Neural cell (in vitro differentiated cells): ENCODE measurements around the gene C3orf38. TPM values are rescaled to one million over a fixed set of nuclear protein-coding genes. Genes with fewer than 3 reads are reported as not detected.
A peak's percentile ranks its signal among the peaks of the same experiment; 100 is the strongest.

ENCODE experiments used
- H2AFZ ChIP-seq: fragments of 200-600, 300-800 bp; sonication (generic), shearing (Covaris generic); 2 replicates; pipeline ENCODE4 v1.6.0; 2014; ENCODE audit warnings: low read depth, mild to moderate bottlenecking, antibody characterized with exemption, low read length, moderate library complexity
- H3F3A ChIP-seq: fragments of 200-600 bp; shearing (Covaris generic); 2 replicates; pipeline ENCODE4 v1.6.1; 2016; ENCODE audit warnings: mild to moderate bottlenecking, moderate library complexity, mixed read lengths, antibody characterized with exemption, low read length; ENCODE audit not compliant: insufficient read depth, poor library complexity, severe bottlenecking
- H3K27ac ChIP-seq: fragments of 200-600, 300-800 bp; sonication (generic), shearing (Covaris generic); 2 replicates; pipeline ENCODE4 v1.5.1; 2014; ENCODE audit warnings: mild to moderate bottlenecking, low read length, moderate library complexity
- H3K27me3 ChIP-seq: fragments of 300-800, 200-600 bp; sonication (generic), shearing (Covaris generic); 2 replicates; pipeline ENCODE4 v1.6.0; 2014; ENCODE audit warnings: mild to moderate bottlenecking, low read depth, low read length, moderate library complexity; ENCODE audit not compliant: insufficient read depth
- H3K36me3 ChIP-seq: fragments of 300-800, 200-600 bp; sonication (generic), shearing (Covaris generic); 2 replicates; pipeline ENCODE4 v1.5.1; 2014; ENCODE audit warnings: mild to moderate bottlenecking, antibody characterized with exemption, low read length, moderate library complexity; ENCODE audit not compliant: insufficient read depth
- H3K4me2 ChIP-seq: fragments of 300-800, 200-600 bp; sonication (generic), shearing (Covaris generic); 2 replicates; pipeline ENCODE4 v1.6.0; 2014; ENCODE audit warnings: mild to moderate bottlenecking, low read length
- H3K4me3 ChIP-seq: fragments of 300-800, 200-600 bp; sonication (generic), shearing (Covaris generic); 2 replicates; pipeline ENCODE4 v1.5.1; 2014; ENCODE audit warnings: mild to moderate bottlenecking, low read length, moderate library complexity
- H3K79me2 ChIP-seq: fragments of 200-600 bp; shearing (Covaris generic); replicated peaks from 2 replicates; pipeline ENCODE4 v1.6.0; 2014; ENCODE audit warnings: mild to moderate bottlenecking, low read length, moderate library complexity; ENCODE audit not compliant: insufficient read depth
- H3K9ac ChIP-seq: fragments of 300-800, 200-600 bp; sonication (generic), shearing (Covaris generic); 2 replicates; pipeline ENCODE4 v1.6.1; 2016; ENCODE audit warnings: mild to moderate bottlenecking, low read length, mixed read lengths
- H3K9me2 ChIP-seq: fragments of 200-600 bp; shearing (Covaris generic); 2 replicates; pipeline ENCODE4 v1.6.1; 2016; ENCODE audit warnings: mild to moderate bottlenecking, low read length, mixed read lengths; ENCODE audit not compliant: insufficient read depth
- H3K9me3 ChIP-seq: fragments of 200-600, 300-800 bp; sonication (generic), shearing (Covaris generic); 2 replicates; pipeline ENCODE4 v1.6.1; 2016; ENCODE audit warnings: mild to moderate bottlenecking, mixed run types, low read length, moderate library complexity, mixed read lengths
- H4K20me1 ChIP-seq: fragments of 200-600 bp; shearing (Covaris generic); 2 replicates; pipeline ENCODE4 v1.6.1; 2016; ENCODE audit warnings: mild to moderate bottlenecking, mixed run types; ENCODE audit not compliant: insufficient read depth
- CTCF ChIP-seq: fragments of 450-650 bp; IDR thresholded peaks from 2 replicates; pipeline ENCODE4 v1.5.1; 2014; ENCODE audit warnings: antibody characterized with exemption, mild to moderate bottlenecking, moderate library complexity; ENCODE audit not compliant: poor library complexity, severe bottlenecking
- EP300 ChIP-seq: fragments of 450-650 bp; conservative IDR thresholded peaks from 2 replicates; pipeline ENCODE4 v1.6.1; 2014; ENCODE audit warnings: antibody characterized with exemption, mild to moderate bottlenecking, moderate library complexity; ENCODE audit not compliant: poor library complexity, severe bottlenecking
- EZH2 ChIP-seq: fragments of 200-600, 300-800 bp; shearing (Covaris generic), sonication (generic); IDR thresholded peaks from 2 replicates; pipeline ENCODE4 v1.6.1; 2014; ENCODE audit warnings: antibody characterized with exemption, low read length, borderline replicate concordance, mild to moderate bottlenecking; ENCODE audit not compliant: insufficient read depth, poor library complexity, severe bottlenecking
- MXI1 ChIP-seq: fragments of 450-650 bp; conservative IDR thresholded peaks from 2 replicates; pipeline ENCODE4 v1.6.1; 2014; ENCODE audit warnings: antibody characterized with exemption, mild to moderate bottlenecking; ENCODE audit not compliant: poor library complexity, severe bottlenecking
- POLR2AphosphoS5 ChIP-seq: IDR thresholded peaks from 2 replicates; pipeline ENCODE4 v1.6.1; 2012
- RAD21 ChIP-seq: fragments of 450-650 bp; conservative IDR thresholded peaks from 2 replicates; pipeline ENCODE4 v1.6.1; 2014; ENCODE audit warnings: antibody characterized with exemption, mild to moderate bottlenecking, moderate library complexity
- REST ChIP-seq: IDR thresholded peaks from 2 replicates; pipeline ENCODE4 v1.6.1; 2012; ENCODE audit warnings: borderline replicate concordance
- SMC3 ChIP-seq: fragments of 450-650 bp; conservative IDR thresholded peaks from 2 replicates; pipeline ENCODE4 v1.6.1; 2014; ENCODE audit warnings: antibody characterized with exemption, mild to moderate bottlenecking, moderate library complexity; ENCODE audit not compliant: poor library complexity
- TAF1 ChIP-seq: IDR thresholded peaks from 2 replicates; pipeline ENCODE4 v1.6.1; 2012; ENCODE audit warnings: low read depth
- polyA plus RNA-seq: library from polyadenylated mRNA; depleted of rRNA; stranded (reverse); fragments of >200 nt; gene quantifications from 2 replicates; pipeline ENCODE4 v1.2.3, GENCODE V29; 2014

Gene C3orf38
- polyA plus RNA-seq, 1 donor from 2014 or later = 34.2 TPM

- Histone ChIP-seq H3F3A (peaks cover 3% of the 10 kb centered on the region), H2AFZ (peak overlapping the region; percentile 98), H3K27ac (peak overlapping the region; percentile 95), H3K9me2 (no peaks in the 10 kb centered on the region), H3K4me2 (peak overlapping the region; percentile 87), H4K20me1 (no peaks in the 10 kb centered on the region), H3K4me3 (peak overlapping the region; percentile 91), H3K36me3 (no peaks in the 10 kb centered on the region), H3K9me3 (no peaks in the 10 kb centered on the region), H3K27me3 (no peaks in the 10 kb centered on the region), H3K9ac (peak overlapping the region; percentile 92), H3K79me2 (peaks cover 54% of the 10 kb centered on the region)
- TF ChIP-seq EP300 (no peak), RAD21 (no peak), CTCF (no peak), SMC3 (no peak), TAF1 (no peak), MXI1 (no peak)
Measured at GRCh38 chr3:88149101-88149508, 654 bp upstream of the C3orf38 start.

DNA sequence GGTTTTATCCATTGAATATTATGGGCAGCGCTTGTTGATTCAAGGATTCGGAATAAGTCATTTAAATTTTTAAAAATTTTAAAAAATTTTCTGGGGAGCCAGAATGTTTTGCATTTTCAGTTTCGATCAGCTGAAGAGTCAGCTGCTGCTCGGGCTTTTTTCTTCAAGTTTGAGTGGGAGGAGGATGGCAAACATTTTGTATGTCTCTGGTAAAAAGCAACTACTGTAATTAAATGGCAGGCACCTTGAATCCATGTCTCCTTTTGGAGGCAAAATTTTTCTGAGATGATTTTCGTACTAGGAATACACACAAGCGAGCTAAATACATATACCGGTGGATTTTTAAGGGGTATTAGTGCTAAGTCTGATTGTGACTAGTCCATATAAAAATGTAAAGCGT lies 612 bp downstream of the C3orf38 start:
- Histone ChIP-seq H3K36me3 (no peaks in the 10 kb centered on the region), H3K4me3 (peak overlapping the region; percentile 91), H3F3A (peaks cover 3% of the 10 kb centered on the region), H2AFZ (peak overlapping the region; percentile 98), H3K9me2 (no peaks in the 10 kb centered on the region), H3K9ac (peak overlapping the region; percentile 92), H3K79me2 (peaks cover 63% of the 10 kb centered on the region), H3K4me2 (peak overlapping the region; percentile 97), H3K27ac (peak overlapping the region; percentile 95), H4K20me1 (no peaks in the 10 kb centered on the region), H3K27me3 (no peaks in the 10 kb centered on the region), H3K9me3 (no peaks in the 10 kb centered on the region)
- TF ChIP-seq RAD21 (no peak), TAF1 (no peak), SMC3 (no peak), CTCF (no peak), POLR2AphosphoS5 (no peak), EZH2 (no peak), REST (no peak), MXI1 (no peak), EP300 (no peak)
